Non-pigmented ciliary epithelial cell (primary cell): ENCODE measurements around the gene STOML1.

Source experiments
- DNase-seq: peaks from one replicate; pipeline ENCODE4 v3.0.0-alpha.2; 2010; ENCODE audit warnings: low read depth

Gene STOML1, protein sequence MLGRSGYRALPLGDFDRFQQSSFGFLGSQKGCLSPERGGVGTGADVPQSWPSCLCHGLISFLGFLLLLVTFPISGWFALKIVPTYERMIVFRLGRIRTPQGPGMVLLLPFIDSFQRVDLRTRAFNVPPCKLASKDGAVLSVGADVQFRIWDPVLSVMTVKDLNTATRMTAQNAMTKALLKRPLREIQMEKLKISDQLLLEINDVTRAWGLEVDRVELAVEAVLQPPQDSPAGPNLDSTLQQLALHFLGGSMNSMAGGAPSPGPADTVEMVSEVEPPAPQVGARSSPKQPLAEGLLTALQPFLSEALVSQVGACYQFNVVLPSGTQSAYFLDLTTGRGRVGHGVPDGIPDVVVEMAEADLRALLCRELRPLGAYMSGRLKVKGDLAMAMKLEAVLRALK

DNA sequence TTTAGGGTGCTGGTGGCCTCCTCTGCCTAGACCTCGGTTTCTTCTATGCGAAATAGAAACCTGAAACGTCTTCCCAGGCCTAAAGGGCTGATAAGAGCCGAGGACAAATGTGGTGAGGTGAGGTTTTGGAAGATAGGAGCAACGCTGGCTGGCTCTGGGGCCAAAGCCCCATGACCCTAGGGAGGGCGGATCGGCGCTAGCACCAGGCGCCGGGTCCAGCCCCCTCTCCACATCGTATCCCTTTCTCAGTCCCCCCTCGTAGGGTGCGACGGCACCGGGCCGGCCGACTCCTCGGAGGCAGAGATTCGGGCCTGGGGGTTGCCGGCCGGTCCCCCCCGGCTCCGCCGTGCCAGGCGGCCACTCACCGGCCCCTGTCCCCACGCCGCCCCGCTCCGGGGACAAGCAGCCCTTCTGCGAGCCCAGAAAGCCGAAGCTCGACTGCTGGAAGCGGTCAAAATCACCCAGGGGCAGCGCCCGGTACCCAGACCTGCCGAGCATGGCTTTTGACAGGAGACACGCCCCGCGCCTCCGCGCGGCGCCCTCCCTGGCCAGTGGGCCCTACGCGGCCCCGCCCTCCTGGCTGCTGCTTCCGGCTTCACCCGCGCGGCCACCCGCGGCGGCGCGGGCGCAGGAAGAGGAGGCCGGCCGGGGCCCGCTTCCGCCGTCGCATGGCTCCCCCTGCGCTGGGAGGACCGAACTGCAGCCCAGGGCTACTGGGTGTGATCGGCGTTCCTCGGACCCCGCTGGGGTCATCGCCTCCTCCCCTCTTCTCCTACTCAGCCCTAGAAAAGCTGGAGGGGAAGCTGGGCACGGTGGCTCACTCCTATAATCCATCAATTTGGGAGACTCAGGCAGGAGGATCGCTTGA, at the start of gene STOML1:
STOML1 (minus strand) TSS at position 570 of the 868 bp plus-strand sequence; CDS start at position 498, 72 bp downstream.
- DNase-seq = peak; percentile 55

GRCh38 chr15:74041311-74041756, 49.2 kb upstream of the STOML1 start:
- DNase-seq = no peak

DNA sequence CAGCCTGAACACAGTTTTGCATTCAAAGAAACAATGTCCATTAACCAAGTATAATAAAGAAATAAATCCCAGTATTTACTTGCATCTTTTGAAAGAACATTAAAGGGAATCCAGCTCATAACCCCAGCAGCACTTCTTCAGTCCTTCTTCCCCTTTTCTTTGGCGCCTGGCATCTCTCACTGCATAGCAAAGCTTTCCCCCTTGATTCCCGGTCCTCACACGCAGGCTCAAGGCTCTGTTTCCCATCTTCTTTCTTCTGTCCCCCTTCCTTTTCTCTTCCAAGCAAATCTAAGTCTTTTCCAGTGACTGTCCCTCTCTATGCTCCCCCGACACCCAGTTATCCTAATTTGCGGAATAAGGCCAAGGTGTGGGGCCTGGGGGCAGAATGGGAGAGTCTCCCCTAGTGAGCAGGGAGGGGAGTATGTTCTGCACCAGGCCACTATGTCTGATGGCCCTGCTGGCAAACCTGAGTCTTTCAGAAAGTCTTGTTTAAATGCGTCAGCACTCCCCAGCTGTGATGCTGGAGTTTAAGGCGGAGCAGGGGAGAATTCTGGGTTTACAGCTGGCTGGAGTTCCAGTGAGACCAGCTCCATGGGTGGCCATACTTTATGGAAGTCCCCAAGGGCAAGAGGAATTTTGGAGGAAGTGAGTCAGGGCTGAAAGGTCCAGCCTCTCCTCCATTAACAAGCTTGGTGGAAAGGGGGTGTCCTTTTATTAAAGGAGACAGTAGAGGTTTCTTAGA, 48.2 kb upstream of the STOML1 start:
- DNase-seq = peak; percentile 85

DNA sequence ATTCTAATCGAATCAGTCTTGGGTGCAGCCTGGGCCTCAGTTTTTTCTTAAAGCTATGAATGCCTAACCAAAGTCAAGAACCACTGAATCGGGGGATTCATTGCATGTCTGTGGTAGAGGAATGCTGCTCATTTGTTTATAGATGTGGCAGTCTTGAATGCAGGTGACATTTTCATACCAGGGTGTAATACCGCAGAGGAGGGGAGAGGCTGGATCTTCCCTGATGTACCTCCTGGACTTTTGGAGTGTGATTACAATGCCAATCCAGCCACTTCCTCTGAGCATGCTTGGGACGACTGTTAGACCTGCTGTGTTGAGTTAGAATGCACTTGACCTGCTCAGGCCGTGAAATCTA, 47.5 kb upstream of the STOML1 start:
- DNase-seq = no peak

DNA sequence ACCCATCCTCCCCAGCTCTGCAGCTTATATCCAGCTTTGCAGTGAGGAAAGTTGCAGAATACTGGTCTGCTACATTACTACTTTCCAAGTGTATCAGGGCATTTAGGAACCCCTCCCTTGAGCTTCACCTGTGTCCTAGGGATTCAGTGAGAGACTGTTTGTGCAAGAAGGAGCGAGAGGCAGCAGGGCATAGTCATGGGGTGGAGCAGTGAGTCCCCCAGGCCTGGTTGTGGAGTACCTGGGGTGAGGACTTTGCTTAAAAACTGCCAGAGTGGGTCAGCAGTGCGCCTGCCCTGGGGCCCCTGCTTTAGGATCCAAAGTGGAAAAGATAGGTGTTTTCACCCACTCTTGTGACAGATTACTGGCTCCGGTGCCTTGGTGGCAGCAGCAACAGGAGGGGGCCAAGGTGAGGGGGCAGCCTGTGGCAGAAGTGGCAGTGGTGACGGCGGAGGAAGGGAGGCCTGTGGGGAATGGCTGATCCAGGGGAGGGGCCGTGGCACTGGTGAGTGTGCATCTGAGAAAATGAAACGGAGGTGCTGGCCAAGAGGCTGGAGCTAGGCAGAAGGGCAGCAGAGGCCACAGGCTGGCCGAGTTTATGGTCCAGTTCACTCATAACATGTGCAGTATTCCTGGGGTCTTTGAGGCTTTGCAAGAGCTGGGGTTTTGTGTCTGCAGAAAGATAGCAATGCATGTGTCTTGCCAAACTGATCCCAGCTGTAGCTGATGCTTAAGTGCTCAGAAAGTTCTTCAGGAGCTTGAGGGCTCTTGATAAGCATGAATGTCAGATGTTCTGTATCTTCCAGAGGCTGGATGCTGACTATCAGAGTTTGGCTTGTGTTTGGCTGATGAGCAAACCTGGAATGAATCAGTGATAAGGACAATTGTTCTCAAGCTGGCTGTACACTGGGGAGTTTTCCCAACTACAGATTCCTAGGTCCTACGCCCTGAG, 46.9 kb upstream of the STOML1 start:
- no peak for DNase-seq

GRCh38 chr15:74037171-74038117, 45.3 kb upstream of the STOML1 start:
- DNase-seq = no peak

DNA sequence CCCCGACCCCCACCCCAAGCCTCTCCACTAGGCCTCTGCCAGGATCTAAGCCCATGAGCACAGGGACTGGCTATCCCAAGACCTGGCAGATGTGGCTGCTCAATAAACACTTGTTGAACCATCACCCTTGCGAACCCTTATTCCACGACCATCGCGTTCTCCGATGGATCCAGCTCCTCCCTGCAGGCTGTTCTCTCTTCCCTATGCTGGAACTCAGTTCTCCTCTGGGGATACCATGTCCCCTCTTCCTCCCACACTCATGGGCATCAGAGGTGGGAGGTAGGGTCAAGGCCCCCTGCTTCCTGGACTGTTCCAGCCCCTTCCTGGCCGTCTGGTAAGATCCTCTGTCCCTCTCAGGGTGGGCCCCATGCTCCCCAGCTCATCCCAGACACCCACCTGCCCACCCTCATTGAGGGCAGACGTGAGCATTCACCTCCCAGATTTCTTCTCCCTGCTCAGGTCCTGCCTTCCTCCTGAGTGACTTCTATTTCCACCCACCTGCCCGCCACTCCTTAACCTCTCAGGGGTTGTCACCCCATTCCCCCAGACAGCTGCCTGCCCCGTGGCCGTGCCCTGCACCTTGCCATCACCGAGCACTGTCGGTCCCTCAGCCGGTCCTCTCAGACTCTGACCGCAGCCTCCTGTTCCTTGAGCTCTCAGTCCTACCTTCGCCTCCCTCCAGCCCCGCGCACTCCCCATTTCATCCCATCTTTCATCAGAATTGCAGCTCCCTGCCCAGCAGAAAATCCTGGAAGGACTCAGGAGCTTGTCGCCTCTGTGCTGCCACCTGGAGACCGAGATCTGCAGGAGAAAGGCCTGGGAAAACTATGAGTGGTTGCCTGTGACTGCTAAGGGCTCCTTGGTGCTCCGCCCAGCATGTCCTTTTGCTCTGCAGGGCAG, 44.4 kb upstream of the STOML1 start:
- no peak for DNase-seq

- DNase-seq = no peak
Measured at GRCh38 chr15:74035121-74036017, 43.3 kb upstream of the STOML1 start.

GRCh38 chr15:74034206-74034755, 42.2 kb upstream of the STOML1 start:
- no peak for DNase-seq

- DNase-seq = no peak
Measured at GRCh38 chr15:74032606-74033561, 40.8 kb upstream of the STOML1 start.

GRCh38 chr15:74032046-74032445, 40.0 kb upstream of the STOML1 start:
- no peak for DNase-seq

GRCh38 chr15:74028646-74029045, 36.6 kb upstream of the STOML1 start:
- DNase-seq = no peak

DNA sequence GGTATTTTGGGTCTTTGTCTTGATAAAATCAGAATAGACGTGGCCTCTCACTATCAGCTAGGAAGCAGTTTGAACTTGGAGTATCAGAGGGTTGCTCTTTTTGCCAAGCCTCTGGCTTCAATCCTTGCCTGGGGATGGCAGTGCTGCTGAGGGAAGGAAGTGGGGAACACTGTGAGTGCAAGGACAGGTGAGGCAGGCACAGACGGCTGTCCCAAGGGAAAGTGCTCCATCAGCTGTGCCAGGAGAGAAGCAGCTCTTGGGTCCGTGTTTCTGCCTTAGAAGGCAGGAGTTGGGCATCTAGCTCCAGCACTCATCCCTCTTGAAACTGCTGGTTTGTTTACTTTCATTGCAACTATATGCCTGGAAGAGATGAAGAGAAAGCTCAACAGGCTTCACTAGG, 35.6 kb upstream of the STOML1 start:
- DNase-seq = no peak

DNA sequence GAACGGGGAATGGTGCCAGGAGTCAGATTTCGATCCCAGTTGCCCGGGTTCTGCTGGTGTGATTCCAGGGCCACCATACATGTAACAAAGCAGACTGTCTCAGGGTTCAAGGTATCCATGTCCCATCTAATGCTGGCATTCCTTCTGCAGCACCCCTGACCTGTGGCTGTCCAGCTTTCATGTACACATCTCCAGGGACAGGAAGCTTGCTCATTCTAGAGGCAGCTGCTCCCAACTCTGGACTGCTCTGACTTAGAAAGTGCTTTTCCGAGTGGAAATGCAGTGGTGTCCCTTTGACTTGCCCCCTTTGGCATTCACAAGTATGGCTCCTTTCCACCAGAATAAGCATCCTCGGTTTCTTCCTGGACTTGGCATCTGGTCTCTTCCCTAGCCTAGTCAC, 33.3 kb upstream of the STOML1 start:
- no peak for DNase-seq

- no peak for DNase-seq
Measured at GRCh38 chr15:74024687-74025086, 32.6 kb upstream of the STOML1 start.

GRCh38 chr15:74022706-74023470, 30.8 kb upstream of the STOML1 start:
- no peak for DNase-seq
